Head of caudate nucleus (tissue), 42 donors: Measurements from ENCODE around the gene MPV17L2.

ENCODE experiments used
- DNase-seq, 42 donors: peaks; one replicate each; pipeline versions ENCODE4 v3.0.0 to v3.0.0-alpha.2; 2020 to 2021; ENCODE audit warnings: mixed read lengths in 7 of 42
- intact Hi-C: fragments of 100-400 bp; cut with DNase I; formaldehyde crosslinking; loops from one replicate; pipeline ENCODE4 v1.15.0; 2022

MPV17L2 gene

DNA sequence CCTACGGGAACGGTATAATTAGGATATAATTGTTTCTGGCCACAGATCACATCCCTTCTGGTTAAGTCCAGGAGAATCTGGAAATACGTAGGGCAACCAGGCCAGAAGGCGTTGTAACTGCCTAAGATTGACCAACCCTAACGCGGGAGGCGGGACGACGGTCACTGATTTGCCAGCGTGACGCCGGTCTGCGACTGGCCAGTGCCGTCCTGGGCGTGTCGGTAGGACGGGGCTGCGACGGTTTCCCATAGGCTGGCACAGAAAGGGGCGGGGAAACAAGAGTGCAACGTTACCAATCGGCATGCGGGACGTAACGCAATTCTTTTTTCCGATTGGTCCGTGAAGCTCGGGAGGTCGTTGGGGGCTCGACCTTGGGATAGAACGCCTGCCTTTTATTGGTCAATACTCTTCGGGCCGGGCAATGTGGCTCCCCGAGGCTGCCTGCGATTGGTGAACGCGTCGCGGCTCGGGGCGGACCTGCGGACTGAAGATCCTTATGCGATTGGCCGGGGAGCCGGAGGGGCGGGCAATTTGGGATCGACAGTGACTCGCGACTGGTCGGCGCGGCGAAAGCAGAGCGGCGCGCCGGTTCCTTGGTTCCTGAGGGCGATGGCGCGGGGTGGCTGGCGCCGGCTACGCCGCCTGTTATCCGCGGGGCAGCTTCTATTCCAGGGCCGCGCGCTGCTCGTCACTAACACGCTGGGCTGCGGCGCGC, at the start of gene MPV17L2:
MPV17L2 (plus strand) TSS at position 546 of the 715 bp plus-strand sequence; CDS start at position 610, 64 bp downstream.
- DNase-seq: peak; percentile 99 to 100 (median 100)
- intact Hi-C loops: no loop called here

DNA sequence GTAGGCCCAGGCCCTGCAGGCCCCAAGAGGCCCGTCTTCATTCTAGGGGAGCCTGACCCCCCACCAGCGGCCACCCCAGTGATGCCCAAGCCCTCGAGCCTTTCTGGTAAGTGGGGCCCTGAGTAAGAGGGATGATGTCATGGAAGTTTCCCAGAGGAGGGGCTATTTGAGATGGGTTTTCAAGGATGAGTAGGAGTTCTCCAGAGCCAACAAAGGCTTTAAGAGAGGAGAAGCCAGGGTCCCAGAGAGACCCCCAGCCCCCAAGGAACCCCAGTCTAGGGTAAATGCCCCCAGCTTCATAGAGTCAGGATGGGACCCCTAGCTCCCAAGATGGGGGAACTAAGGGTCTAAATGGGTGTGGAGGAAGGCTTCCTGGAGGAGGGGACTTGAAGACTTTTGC, 49.1 kb upstream of the MPV17L2 start:
- DNase-seq: no peak

DNA sequence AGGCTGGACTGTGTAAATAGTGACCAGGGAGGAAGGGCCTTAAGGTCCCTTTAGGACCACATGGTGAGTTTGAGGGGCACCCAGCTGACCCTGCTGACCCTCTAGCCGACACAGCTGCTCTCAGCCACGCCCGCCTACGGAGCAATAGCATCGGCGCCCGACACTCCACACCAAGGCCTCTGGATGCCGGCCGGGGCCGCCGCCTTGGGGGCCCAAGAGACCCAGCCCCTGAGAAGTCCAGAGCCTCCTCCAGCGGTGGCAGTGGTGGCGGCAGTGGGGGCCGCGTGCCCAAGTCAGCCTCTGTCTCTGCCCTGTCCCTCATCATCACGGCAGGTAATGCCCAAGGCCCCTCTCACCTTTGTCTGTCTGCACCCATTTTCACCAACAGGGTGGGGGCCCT, 48.7 kb upstream of the MPV17L2 start:
- intact Hi-C loops: no loop called here
- no peak for DNase-seq

More for the DNA sequence above, 49.1 kb upstream of the MPV17L2 start:
- intact Hi-C loops: no loop called here

GRCh38 chr19:18144906-18145305, 48.1 kb upstream of the MPV17L2 start:
- intact Hi-C loops: no loop called here
- no peak for DNase-seq

DNA sequence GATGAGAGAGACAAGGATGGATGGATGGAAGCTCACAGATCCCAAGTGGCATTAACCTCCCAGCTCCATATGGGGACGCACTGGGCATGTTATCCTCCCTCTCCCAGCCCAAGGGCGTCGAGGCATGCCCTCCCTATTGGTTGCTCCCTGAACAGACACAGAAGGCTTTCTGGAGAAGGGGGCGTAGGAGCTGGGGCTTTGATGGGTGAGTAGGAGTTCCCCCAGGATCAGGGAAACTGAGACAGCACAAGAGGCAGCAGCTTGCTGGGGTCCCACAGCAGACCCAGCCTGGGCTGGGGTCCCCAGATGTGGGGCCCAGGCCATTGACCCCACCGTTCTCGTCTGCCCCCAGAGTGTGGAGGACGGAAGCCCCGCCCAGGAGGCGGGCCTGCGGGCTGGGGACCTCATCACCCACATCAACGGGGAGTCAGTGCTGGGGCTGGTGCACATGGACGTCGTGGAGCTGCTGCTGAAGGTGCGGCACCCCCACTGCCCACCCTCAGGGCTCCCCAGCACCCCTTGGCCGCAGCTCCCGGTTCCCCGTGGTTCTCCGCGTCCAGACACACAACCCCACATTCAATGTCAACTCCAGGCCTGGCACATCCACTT, 47.5 kb upstream of the MPV17L2 start:
- no peak for DNase-seq
- intact Hi-C loops: no loop called here

GRCh38 chr19:18147396-18147795, 45.6 kb upstream of the MPV17L2 start:
- no peak for DNase-seq
- intact Hi-C loops: no loop called here

GRCh38 chr19:18149596-18149975, 43.4 kb upstream of the MPV17L2 start:
- intact Hi-C loops: no loop called here
- DNase-seq: no peak

GRCh38 chr19:18150776-18151624, 42.0 kb upstream of the MPV17L2 start:
- intact Hi-C loops: loop anchor here (5.0 kb wide), 2 partner anchors 34 to 144 kb away; partner anchors contain the start of gene ARRDC2
- no peak for DNase-seq

GRCh38 chr19:18152442-18152816, 40.6 kb upstream of the MPV17L2 start:
- DNase-seq: peak; percentile 85 to 98 (median 94)
- intact Hi-C loops: loop anchor here (5.0 kb wide), 2 partner anchors 35 to 145 kb away; partner anchors contain the start of gene ARRDC2

DNA sequence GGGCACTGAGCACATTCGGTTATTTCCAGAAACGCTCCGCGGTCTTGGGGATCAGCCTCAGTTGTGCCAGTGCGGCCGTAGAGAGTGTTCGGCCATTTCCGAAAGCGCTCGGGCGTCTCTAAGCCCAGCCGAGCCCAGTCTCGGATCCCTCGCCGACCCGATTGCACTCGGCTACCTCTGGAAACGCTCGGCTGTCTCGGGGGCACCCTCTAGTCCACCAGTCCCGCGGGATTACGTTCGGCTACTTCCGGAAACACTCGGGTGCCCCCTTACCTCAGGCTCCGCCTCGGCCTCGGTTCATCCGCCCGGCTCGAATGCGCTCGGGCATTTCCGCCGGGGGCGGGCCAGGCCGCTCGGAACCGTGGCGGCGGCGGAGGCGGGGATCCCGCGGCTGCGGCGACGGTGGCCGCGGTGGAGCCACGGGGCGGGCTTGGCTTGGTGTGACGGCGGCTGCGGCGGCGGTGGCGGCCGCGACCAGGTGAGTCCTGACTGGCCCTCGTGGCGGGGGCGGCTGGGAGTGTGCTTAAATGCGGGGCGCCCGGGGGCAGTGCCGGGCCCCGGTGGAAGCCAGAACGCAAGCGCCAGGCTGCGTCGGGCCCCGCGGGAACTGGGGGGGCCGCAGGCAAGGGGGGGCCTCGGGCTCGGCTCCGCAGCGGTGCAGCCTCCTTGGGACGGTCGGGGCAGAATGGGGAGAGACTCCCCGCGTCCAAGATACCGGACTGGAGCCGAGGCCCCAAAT, 40.0 kb upstream of the MPV17L2 start, which contains the start of gene PIK3R2:
PIK3R2 (plus strand) TSS at position 347 of the 739 bp plus-strand sequence. CDS start 2,717 bp downstream, outside the sequence.
- peak; percentile 95 to 100 (median 99) for DNase-seq
- intact Hi-C loops: loop anchor here (5.0 kb wide), 2 partner anchors 36 to 146 kb away; partner anchors contain the start of gene ARRDC2

- intact Hi-C loops: loop anchor here (5.0 kb wide), 2 partner anchors 36 to 146 kb away; partner anchors contain the start of gene ARRDC2
- peak in 20 of 42 donors; percentile 23 to 68 (median 52) for DNase-seq
These were observed 39.4 kb upstream of the MPV17L2 start for GRCh38 chr19:18153556-18154134.

DNA sequence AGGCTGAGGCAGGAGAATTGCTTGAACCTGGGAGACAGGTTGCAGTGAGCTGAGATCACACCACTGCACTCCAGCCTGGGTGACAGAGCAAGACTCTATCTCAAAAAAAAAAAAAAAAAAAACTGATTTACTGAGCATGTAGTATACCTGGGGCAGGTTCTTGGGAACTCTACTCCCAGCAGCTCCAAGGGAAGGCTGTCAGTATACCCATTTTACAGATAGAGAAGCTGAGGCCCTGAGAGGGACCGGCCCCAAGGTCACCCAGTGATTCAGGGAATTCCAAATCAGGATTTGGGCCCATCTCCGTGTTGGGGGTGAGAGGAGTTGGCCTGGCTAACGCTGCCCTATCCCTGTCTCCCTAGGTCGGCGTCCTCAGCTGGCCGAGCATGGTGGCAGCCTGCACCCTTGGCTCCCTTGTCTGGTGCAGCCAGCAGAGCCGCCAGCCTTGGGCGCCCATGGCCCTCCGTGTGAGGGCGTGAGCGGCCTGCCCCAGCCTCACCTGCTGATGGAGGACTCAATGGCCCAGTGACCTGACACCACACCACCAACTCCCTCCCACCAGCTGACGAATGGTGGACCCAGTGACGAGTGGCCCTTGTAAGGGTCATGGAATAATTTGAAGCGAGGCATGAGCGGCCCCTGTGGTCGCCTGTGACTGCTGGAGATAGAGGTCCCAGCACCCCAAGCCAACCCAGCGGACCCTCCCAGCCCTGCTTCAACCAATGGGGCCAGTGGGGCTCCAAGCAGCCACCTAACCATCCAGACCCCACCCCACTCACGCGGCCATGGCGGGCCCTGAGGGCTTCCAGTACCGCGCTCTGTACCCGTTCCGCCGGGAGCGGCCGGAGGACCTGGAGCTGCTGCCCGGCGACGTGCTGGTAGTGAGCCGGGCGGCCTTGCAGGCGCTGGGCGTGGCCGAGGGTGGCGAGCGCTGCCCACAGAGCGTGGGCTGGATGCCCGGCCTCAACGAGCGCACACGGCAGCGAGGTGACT, 37.6 kb upstream of the MPV17L2 start:
- no peak for DNase-seq
- intact Hi-C loops: no loop called here

GRCh38 chr19:18156268-18156667, 36.8 kb upstream of the MPV17L2 start:
- DNase-seq: no peak
- intact Hi-C loops: no loop called here

GRCh38 chr19:18156841-18157464, 36.1 kb upstream of the MPV17L2 start:
- DNase-seq: peak in 41 of 42 donors; percentile 52 to 88 (median 73)
- intact Hi-C loops: no loop called here

- peak; percentile 69 to 93 (median 85) for DNase-seq
- intact Hi-C loops: no loop called here
These were observed 35.5 kb upstream of the MPV17L2 start for GRCh38 chr19:18157465-18158063.

DNA sequence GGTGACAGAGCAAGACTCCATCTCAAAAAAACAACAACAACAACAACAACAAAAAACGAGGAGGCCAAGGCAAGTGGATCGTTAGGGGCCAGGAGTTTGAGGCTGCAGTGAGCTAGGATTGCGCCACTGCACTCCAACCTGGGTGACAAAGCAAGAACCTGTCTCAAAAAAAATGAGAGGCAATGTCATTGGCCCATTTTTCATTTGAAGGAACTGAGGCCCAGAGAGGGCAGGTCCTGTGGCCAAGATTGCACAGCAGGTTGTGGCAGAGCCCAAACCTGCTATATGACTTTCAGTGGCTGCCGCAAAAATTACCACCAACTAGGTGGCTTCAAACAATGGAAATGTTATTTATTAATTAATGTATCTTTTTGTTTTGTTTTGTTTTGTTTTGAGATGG, 34.6 kb upstream of the MPV17L2 start:
- intact Hi-C loops: no loop called here

More for the DNA sequence above, 34.6 kb upstream of the MPV17L2 start:
- no peak for DNase-seq
